HL-60 (cell line): Measurements from ENCODE around the gene VTA1.
A peak's percentile ranks its signal among the peaks of the same experiment; 100 is the strongest.

Source experiments
- DNase-seq, 2 experiments: peaks; one replicate each; pipeline ENCODE4 v3.0.0-alpha.2; 2010 to 2020; ENCODE audit warnings: low read depth in 1 of 2, low spot score in 1 of 2
- H3K27ac ChIP-seq: fragments of 250-450 bp; sonication (Bioruptor Pico); replicated peaks from 2 replicates; pipeline ENCODE4 v1.5.1; 2020; ENCODE audit warnings: mild to moderate bottlenecking, moderate library complexity
- H3K27me3 ChIP-seq: fragments of 250-450 bp; sonication (Bioruptor Pico); 2 replicates; pipeline ENCODE4 v1.5.1; 2021; ENCODE audit warnings: mild to moderate bottlenecking, moderate library complexity; ENCODE audit not compliant: insufficient read depth, poor library complexity, severe bottlenecking
- H3K4me3 ChIP-seq: replicated peaks from 2 replicates; pipeline ENCODE4 v1.5.1; 2011; ENCODE audit warnings: mild to moderate bottlenecking, control low read depth, low read length; ENCODE audit not compliant: insufficient read depth
- GABPA ChIP-seq: IDR thresholded peaks from 2 replicates; pipeline ENCODE4 v1.6.1; 2012; ENCODE audit warnings: low read depth
- POLR2AphosphoS5 ChIP-seq: IDR thresholded peaks from 2 replicates; pipeline ENCODE4 v1.6.1; 2012; ENCODE audit warnings: low read depth
- SPI1 ChIP-seq: IDR thresholded peaks from 2 replicates; pipeline ENCODE4 v1.6.1; 2012; ENCODE audit warnings: low read depth, mild to moderate bottlenecking, borderline replicate concordance
- TF ChIP-seq, protein P1 (sequence below): IDR thresholded peaks from 2 replicates; pipeline ENCODE4 v1.6.1; 2012; ENCODE audit warnings: low read depth; ENCODE audit not compliant: insufficient replicate concordance
- TF ChIP-seq, protein P2 (sequence below): IDR thresholded peaks from one replicate; pipeline ENCODE4 v1.5.1; 2011; ENCODE audit warnings: low read length, control low read depth, inconsistent platforms; ENCODE audit not compliant: insufficient read depth

Gene VTA1

GRCh38 chr6:142174703-142175102 lies 27.6 kb downstream of the VTA1 start:
- peak in 1 of 2 experiments; percentile 71 for DNase-seq

DNA sequence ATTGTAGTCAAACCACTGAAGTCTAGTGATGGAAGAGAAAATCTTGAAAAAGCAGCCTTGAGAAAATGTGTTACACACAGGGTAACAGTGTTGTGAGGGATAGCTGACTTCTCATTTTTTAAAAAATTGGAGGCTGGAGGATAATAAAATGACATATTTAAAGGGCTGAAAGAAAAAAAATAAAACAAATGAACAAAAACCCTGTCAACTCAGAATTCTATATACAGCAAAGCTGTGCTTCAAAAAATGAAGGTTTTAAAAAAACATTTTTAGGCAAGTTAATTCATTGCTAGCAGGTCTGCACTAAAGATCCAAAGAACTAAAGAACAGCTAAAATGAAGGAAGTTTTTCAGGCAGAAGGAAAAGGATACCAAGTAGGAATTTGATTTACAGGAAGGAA lies 31.1 kb downstream of the VTA1 start:
- no peak for DNase-seq
- Histone ChIP-seq H3K27me3 (no peaks in the 10 kb centered on the region), H3K27ac (peak overlapping the region; percentile 74), H3K4me3 (no peak overlapping the region)
- TF ChIP-seq GABPA: no peak
- TF ChIP-seq, protein P1, sequence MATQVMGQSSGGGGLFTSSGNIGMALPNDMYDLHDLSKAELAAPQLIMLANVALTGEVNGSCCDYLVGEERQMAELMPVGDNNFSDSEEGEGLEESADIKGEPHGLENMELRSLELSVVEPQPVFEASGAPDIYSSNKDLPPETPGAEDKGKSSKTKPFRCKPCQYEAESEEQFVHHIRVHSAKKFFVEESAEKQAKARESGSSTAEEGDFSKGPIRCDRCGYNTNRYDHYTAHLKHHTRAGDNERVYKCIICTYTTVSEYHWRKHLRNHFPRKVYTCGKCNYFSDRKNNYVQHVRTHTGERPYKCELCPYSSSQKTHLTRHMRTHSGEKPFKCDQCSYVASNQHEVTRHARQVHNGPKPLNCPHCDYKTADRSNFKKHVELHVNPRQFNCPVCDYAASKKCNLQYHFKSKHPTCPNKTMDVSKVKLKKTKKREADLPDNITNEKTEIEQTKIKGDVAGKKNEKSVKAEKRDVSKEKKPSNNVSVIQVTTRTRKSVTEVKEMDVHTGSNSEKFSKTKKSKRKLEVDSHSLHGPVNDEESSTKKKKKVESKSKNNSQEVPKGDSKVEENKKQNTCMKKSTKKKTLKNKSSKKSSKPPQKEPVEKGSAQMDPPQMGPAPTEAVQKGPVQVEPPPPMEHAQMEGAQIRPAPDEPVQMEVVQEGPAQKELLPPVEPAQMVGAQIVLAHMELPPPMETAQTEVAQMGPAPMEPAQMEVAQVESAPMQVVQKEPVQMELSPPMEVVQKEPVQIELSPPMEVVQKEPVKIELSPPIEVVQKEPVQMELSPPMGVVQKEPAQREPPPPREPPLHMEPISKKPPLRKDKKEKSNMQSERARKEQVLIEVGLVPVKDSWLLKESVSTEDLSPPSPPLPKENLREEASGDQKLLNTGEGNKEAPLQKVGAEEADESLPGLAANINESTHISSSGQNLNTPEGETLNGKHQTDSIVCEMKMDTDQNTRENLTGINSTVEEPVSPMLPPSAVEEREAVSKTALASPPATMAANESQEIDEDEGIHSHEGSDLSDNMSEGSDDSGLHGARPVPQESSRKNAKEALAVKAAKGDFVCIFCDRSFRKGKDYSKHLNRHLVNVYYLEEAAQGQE: no peak
- TF ChIP-seq SPI1: no peak

More at GRCh38 chr6:142174703-142175102, 27.6 kb downstream of the VTA1 start:
- H3K4me3 ChIP-seq: no peak overlapping the region
- H3K27me3 ChIP-seq: no peaks in the 10 kb centered on the region
- peak overlapping the region; percentile 25 for H3K27ac ChIP-seq
- TF ChIP-seq POLR2AphosphoS5: no peak
- no peak for TF ChIP-seq GABPA
- TF ChIP-seq SPI1: no peak
- TF ChIP-seq, protein P2, sequence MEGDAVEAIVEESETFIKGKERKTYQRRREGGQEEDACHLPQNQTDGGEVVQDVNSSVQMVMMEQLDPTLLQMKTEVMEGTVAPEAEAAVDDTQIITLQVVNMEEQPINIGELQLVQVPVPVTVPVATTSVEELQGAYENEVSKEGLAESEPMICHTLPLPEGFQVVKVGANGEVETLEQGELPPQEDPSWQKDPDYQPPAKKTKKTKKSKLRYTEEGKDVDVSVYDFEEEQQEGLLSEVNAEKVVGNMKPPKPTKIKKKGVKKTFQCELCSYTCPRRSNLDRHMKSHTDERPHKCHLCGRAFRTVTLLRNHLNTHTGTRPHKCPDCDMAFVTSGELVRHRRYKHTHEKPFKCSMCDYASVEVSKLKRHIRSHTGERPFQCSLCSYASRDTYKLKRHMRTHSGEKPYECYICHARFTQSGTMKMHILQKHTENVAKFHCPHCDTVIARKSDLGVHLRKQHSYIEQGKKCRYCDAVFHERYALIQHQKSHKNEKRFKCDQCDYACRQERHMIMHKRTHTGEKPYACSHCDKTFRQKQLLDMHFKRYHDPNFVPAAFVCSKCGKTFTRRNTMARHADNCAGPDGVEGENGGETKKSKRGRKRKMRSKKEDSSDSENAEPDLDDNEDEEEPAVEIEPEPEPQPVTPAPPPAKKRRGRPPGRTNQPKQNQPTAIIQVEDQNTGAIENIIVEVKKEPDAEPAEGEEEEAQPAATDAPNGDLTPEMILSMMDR: no peak
- TF ChIP-seq, protein P1: no peak

DNA sequence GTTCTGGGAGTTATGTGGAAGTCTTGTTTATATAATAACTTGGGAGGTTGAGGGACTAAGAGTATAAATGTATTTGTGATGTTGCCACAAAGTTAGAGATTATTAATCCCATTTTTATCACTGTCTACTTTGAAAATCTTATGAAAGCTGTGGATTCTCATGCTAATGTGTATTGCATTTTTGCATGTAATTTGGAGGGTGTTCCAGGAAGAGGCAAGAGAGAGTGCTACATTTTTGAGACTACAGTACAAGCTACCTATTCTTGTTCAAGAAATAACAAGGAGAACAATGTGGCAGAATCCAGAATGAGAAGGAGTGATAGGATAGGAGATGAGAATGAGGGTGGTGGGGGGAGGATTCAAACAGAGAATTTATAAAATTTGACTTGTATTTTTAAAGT lies 34.9 kb downstream of the VTA1 start:
- Histone ChIP-seq H3K4me3 (no peak overlapping the region), H3K27me3 (no peaks in the 10 kb centered on the region), H3K27ac (no peak overlapping the region)
- no peak for DNase-seq
- TF ChIP-seq, protein P2: no peak
- no peak for TF ChIP-seq GABPA
- no peak for TF ChIP-seq SPI1
- TF ChIP-seq POLR2AphosphoS5: no peak
- TF ChIP-seq, protein P1: no peak

GRCh38 chr6:142183351-142183750 lies 36.3 kb downstream of the VTA1 start:
- no peaks in the 10 kb centered on the region for H3K27me3 ChIP-seq
- H3K27ac ChIP-seq: no peak overlapping the region
- DNase-seq: no peak
- no peak overlapping the region for H3K4me3 ChIP-seq
- no peak for TF ChIP-seq SPI1
- TF ChIP-seq, protein P2: no peak
